Mucosa of rectum (tissue), 2 donors: ENCODE measurements around the gene PCNX1.

ENCODE experiments used
- H3K27ac ChIP-seq, 2 donors: one replicate each; pipeline ENCODE4 v1.7.0; 2013; ENCODE audit warnings: inconsistent platforms in 2 of 2, low read depth in 2 of 2, low read length in 2 of 2
- H3K27me3 ChIP-seq, 2 donors: one replicate each; pipeline ENCODE4 v1.7.0; 2013; ENCODE audit warnings: low read length in 2 of 2; ENCODE audit not compliant: control insufficient read depth in 2 of 2, insufficient read depth in 2 of 2
- H3K36me3 ChIP-seq, 2 donors: one replicate each; pipeline ENCODE4 v1.7.0; 2013; ENCODE audit warnings: low read length in 2 of 2; ENCODE audit not compliant: control insufficient read depth in 2 of 2, insufficient read depth in 2 of 2
- H3K4me1 ChIP-seq, 2 donors: one replicate each; pipeline ENCODE4 v1.7.0; 2013; ENCODE audit warnings: low read length in 2 of 2, mild to moderate bottlenecking in 1 of 2; ENCODE audit not compliant: control insufficient read depth in 2 of 2, insufficient read depth in 2 of 2
- H3K4me3 ChIP-seq, 2 donors: one replicate each; pipeline ENCODE4 v1.7.0; 2013; ENCODE audit warnings: low read length in 2 of 2
- H3K9ac ChIP-seq, 2 donors: one replicate each; pipeline ENCODE4 v1.7.0; 2013; ENCODE audit warnings: low read length in 2 of 2, low read depth in 1 of 2, mild to moderate bottlenecking in 1 of 2
- H3K9me3 ChIP-seq, 2 donors: one replicate each; pipeline ENCODE4 v1.7.0; 2013; ENCODE audit warnings: low read length in 2 of 2; ENCODE audit not compliant: control insufficient read depth in 2 of 2
- donor health status: healthy.
- donor health status: Normal muscosa, but diverticular disease.

The PCNX1 gene

DNA sequence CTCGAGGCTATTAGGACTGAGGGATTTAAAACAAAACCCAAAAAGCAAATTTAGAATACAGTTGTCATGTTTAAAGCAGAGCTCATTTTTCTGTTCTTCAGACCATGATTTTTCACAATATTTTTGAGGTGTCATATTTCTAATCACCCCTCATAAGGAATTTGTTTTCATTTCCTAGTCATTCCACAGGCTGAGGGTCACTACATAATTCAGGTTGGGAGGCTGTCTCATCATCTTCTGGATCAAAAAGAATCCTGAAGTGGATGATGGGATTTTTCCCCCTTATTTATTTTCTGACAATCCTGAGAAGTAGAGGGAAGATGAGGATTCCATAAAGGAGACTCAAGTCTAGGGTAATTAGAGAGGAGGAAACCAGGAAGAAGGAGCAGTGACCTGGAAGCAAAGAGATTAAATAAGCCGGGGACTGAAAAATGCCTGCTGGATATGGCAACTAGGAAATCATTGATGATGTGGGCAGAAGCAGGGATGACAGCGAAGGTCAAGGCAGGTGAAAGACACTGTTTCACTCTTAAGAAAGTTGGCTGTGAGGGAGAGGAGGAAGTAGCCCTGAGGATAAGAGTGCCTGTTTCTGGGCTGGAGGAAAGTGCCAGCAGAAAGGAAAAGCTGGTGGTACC, 9.0 kb upstream of the PCNX1 start:
- Histone ChIP-seq H3K36me3 (no peaks in the 10 kb centered on the region), H3K27ac (no peak overlapping the region), H3K4me1 (no peaks in the 10 kb centered on the region), H3K27me3 (no peaks in the 10 kb centered on the region), H3K4me3 (no peak overlapping the region), H3K9me3 (no peaks in the 10 kb centered on the region), H3K9ac (no peak overlapping the region)

DNA sequence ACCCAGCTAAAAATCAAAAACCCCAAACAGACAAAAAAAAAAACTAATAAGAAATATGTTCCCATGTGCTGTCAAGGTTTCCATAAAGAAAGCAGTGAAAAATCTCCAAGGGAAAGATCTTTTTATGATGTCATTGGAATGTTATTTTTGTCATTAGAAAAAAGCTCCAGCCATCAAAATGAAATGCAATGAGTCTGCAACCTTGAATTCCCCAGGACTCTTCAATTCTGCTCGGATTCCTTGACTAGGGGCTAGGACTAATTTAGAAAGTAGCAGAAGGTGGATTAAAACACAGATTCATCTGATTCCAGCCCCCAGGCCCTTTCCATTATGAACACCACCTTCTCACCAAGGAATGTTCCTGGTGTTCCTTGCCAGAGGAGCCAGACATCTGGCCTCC, 6.0 kb upstream of the PCNX1 start:
- Histone ChIP-seq H3K4me1 (no peaks in the 10 kb centered on the region), H3K9me3 (no peaks in the 10 kb centered on the region), H3K27ac (no peak overlapping the region), H3K36me3 (no peaks in the 10 kb centered on the region), H3K4me3 (no peak overlapping the region), H3K27me3 (no peaks in the 10 kb centered on the region), H3K9ac (no peak overlapping the region)

DNA sequence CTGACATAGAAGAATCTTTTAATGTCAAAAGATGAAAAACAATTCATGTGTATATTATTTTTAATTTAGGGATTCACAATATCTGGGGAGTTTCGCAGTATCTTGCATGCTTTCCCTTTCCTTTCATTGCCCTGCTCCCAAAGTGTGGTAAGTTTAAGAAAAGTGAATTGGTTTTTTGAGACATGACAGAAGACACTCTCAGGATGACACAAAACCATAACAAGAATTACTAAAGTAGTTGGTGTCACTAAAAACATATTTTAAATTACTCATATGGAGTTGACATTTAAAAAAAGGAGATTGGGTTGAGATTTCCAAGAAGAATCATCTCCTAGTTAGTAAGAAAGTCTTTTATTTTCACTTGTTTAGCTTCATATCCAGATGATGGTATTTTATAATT, 5.1 kb upstream of the PCNX1 start:
- Histone ChIP-seq H3K27ac (no peak overlapping the region), H3K9me3 (no peaks in the 10 kb centered on the region), H3K27me3 (no peaks in the 10 kb centered on the region), H3K36me3 (no peaks in the 10 kb centered on the region), H3K9ac (no peak overlapping the region), H3K4me3 (no peak overlapping the region), H3K4me1 (peaks cover 4 to 5% of the 10 kb centered on the region in 2 donors)

DNA sequence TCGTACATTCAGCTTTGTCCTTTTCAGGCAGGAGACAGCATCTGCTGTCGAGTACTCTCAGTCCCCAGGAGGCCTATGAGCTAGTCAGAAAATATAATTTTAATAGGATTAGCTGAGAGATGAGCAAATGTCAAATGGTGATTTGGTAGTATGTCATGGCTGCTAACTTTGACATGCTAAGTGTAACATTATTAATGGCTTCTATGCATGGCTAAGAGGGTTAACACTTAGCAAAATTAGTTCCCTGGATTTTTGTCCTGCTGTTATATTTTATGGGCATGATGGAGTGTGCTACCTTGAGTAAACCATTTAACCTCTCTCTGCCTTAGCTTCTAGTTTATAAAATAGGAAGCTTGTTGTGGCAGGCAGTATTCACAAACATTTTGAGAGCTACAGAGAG, 2.9 kb upstream of the PCNX1 start:
- Histone ChIP-seq H3K9me3 (no peaks in the 10 kb centered on the region), H3K27me3 (no peaks in the 10 kb centered on the region), H3K27ac (no peak overlapping the region), H3K36me3 (no peaks in the 10 kb centered on the region), H3K9ac (no peak overlapping the region), H3K4me1 (peaks cover 4 to 7% of the 10 kb centered on the region in 2 donors), H3K4me3 (no peak overlapping the region)

DNA sequence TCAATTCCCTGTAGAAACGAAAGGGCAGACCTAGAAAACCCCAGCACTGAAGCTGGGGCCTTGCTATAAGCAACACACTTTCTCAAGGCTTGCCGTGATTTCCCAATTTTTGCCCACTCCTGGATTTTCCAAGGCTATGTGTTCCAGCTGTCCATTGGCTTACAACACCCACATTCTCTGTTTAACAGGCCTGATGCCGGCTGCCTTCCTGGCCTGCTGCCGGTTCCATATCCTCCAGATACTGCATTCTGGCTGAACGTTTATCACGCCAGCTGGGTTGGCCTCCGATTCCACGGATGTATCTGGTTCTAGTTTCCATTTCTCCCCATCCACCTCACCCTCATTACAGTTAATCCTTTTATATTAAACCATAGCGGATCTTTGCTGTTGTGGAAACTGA, 2.0 kb upstream of the PCNX1 start:
- no peaks in the 10 kb centered on the region for H3K36me3 ChIP-seq
- peaks cover 4 to 10% of the 10 kb centered on the region in 2 donors for H3K4me1 ChIP-seq
- no peak overlapping the region for H3K9ac ChIP-seq
- H3K9me3 ChIP-seq: no peaks in the 10 kb centered on the region
- H3K27ac ChIP-seq: peak overlapping the region in 1 of 2 donors; percentile 50
- H3K4me3 ChIP-seq: no peak overlapping the region
- no peaks in the 10 kb centered on the region for H3K27me3 ChIP-seq

DNA sequence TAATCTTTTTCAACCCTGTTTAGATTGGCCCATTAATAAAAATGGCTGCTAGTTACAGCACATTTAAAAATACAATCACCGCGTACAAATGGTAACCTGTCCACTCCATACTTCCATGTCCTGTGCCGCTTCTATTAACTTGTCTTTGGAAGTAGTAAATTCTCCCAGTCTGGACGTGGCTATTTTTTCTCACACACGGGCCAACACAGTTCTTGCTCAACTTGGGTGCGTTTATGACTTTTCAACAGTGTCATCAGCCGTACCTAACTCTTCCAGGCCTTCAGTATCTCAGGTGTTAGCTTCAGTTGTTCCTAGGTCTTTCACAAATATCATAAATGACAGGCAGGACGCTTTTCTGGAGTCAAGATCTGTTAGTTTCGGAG, 475 bp upstream of the PCNX1 start:
- peak overlapping the region; percentile 85 to 91 for H3K9ac ChIP-seq
- H3K9me3 ChIP-seq: no peaks in the 10 kb centered on the region
- H3K4me3 ChIP-seq: peak overlapping the region; percentile 83
- H3K27ac ChIP-seq: peak overlapping the region; percentile 83 to 85
- H3K4me1 ChIP-seq: peaks cover 4 to 10% of the 10 kb centered on the region in 2 donors
- H3K27me3 ChIP-seq: no peaks in the 10 kb centered on the region
- H3K36me3 ChIP-seq: no peaks in the 10 kb centered on the region

DNA sequence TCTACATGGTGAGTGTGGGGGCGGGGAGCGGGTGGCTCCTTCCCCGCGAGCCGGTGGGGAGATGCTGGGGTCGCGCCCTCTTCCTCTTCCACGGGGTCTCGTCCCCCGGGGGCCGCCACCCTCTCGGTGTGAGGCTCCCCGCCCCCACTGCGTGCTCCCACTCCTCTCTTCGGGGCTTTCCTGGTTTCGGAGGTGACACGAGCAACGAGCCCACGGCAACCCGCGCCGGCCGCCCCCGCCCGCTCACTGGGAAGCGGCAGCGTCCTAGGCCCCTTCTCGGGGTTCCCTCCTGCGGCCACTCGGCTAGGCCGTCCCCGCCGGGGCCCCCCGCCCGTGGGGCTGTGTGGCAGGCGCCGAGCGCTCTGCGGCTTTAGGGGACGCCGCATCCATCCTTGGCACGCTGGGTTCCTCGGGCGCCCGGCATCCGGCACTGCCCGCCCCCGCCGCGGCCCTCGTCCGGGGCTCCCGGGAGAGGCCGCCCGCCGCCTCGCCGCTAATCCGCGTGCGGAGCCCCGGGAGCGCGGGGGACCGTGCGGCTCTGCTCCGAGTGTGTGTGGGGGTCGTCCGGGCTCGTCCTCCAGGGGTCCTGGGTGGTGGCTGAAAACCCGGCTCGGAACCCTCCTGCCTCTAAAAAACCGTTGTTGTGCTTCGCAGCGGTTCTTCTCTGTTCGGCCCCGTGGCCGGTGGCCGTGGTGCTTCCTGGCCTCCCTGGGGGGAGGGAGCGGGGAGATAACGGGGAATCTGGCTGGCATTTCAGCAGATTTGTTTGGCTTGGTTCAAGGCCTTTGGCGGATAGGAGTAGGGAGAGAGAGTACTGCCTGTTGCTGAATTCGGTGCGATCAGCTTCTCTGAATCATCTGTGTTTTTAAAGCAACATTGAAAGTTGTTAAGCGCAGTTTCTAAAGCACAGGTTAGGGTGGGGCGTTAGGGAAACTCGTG, 1.0 kb downstream of the PCNX1 start:
- no peaks in the 10 kb centered on the region for H3K9me3 ChIP-seq
- H3K27ac ChIP-seq: peak overlapping the region; percentile 83 to 85
- H3K27me3 ChIP-seq: no peaks in the 10 kb centered on the region
- peak overlapping the region; percentile 70 to 85 for H3K9ac ChIP-seq
- peak overlapping the region; percentile 83 for H3K4me3 ChIP-seq
- peaks cover 4 to 10% of the 10 kb centered on the region in 2 donors for H3K4me1 ChIP-seq
- H3K36me3 ChIP-seq: no peaks in the 10 kb centered on the region

DNA sequence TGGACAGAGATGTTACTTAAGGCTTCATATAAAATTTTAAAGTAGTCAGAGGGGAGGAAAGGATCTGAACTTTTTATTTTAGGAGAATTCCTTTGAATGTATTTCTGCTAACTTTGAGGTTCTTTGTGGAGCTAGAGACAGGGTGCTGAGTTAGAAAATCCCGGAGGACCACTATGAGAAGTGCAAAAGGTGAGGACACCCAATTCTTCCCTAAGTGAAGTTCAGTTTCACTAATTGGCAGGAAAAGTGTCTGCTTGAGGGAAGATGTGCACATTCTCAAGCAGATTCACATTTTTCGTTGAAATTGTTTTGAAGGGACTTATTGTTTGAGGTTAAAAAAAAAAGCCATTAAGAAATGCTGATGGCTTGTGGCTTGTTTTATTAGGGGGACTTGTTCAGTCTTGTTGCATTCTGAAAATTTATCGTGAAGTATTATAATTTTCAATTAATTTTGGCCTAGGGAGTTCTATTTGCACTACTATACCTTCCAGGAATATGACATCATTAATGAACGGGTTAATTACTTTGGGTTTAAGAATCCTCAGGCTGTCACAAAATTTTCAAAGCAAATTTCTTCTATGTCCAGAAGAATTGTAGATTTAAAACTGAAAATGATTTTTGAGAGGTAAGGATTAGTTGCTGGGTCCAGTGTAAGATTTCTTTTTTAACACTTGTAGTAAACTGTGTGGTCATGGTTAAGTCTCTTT, 1.8 kb downstream of the PCNX1 start:
- H3K36me3 ChIP-seq: no peaks in the 10 kb centered on the region
- peak overlapping the region; percentile 83 to 85 for H3K27ac ChIP-seq
- peaks cover 4 to 10% of the 10 kb centered on the region in 2 donors for H3K4me1 ChIP-seq
- no peaks in the 10 kb centered on the region for H3K27me3 ChIP-seq
- H3K9ac ChIP-seq: peak overlapping the region; percentile 70 to 85
- H3K9me3 ChIP-seq: no peaks in the 10 kb centered on the region
- H3K4me3 ChIP-seq: peak overlapping the region; percentile 83

DNA sequence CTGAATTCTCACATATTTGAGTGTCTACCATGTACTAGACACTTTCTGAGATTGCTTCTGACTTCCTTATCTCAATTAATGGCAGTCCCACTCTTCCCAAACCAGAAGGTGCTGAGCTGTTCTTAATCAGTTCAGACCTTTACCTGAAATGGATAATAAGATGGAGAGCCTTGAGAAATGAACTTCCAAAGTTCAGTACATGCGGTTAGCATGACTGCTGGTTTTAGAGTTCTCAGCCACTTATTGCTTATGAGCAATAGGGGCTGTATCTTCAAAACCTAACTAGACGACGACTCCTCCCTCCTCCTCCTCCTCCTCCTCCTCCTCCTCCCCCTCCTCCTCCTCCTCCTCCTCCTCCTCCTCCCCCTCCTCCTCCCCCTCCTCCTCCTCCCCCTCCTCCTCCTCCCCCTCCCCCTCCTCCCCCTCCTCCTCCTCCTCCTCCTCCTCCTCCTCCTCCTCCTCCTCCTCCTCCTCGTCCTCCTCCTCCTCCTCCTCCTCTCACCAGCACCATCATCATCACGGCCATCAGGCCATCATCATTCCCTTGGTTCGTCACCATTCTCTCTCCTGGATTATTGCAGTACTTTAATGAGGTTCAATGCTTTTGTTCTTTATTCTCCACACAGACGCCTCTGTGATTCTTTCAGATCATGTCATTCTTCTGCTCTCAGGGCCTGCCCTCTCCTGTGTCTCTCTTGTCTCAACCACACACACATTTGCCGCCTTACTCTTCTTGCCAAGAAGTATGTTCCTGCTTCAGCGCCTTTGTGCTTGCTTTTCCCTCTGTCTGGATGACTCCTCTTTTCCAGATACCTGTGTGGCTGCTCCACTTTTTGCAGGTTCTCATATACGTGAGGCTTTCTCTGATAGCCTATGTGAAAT, 2.7 kb downstream of the PCNX1 start:
- H3K27me3 ChIP-seq: no peaks in the 10 kb centered on the region
- no peaks in the 10 kb centered on the region for H3K36me3 ChIP-seq
- H3K4me3 ChIP-seq: peak overlapping the region; percentile 5 to 83
- no peak overlapping the region for H3K9ac ChIP-seq
- no peak overlapping the region for H3K27ac ChIP-seq
- H3K9me3 ChIP-seq: no peaks in the 10 kb centered on the region
- peaks cover 4 to 10% of the 10 kb centered on the region in 2 donors for H3K4me1 ChIP-seq
